K562 (cell line): ENCODE results near the gene CLEC6A. TPM values are rescaled to one million over a fixed set of nuclear protein-coding genes. Genes with fewer than 3 reads are reported as not detected.

ENCODE experiments used
- ATAC-seq: fragments of 200-7000 bp; cut with Tn5 transposase; 3 replicates; pipeline ENCODE4 v1.9.1; 2020; ENCODE audit warnings: moderate library complexity
- BruUV-seq: library from RNA; stranded (reverse); fragments of 400-500 nt; replicated peaks from 2 replicates; lab custom pipeline; 2021; lab: Mats Ljungman, UMichigan
- CTCF ChIA-PET: fragments of 300-600 bp; formaldehyde crosslinking; extraction: SDS; loops from one replicate; lab custom pipeline; 2021; ENCODE audit warnings: low intra/inter-chr PET ratio; lab: Yijun Ruan, JAX
- POLR2A ChIA-PET: fragments of 300-600, 350-650 bp; sonication (Branson Sonifier 250); formaldehyde crosslinking; extraction: SDS; loops from one replicate; lab custom pipeline; 2021; ENCODE audit warnings: antibody characterized with exemption, inconsistent platforms; lab: Yijun Ruan, JAX
- DNase-seq, 4 experiments: peaks; one replicate each; pipeline versions ENCODE4 v3.0.0 to v3.0.0-alpha.2; 2011 to 2018; ENCODE audit warnings: low spot score in 3 of 4, mixed read lengths in 3 of 4; ENCODE audit errors: extremely low read depth in 1 of 4
- FAIRE-seq: peaks from 2 replicates; lab custom pipeline; 2011; peaks lifted over from hg19 to GRCh38; lab: Jason Lieb, UNC
- H2AFZ ChIP-seq: 2 replicates; pipeline ENCODE4 v1.6.0; 2011; ENCODE audit warnings: low read depth, low read length, control low read depth, inconsistent platforms
- H3K27ac ChIP-seq: fragments of 200-600 bp; 3 replicates; pipeline ENCODE4 v1.8.0; 2011; ENCODE audit warnings: low read depth, mild to moderate bottlenecking, control low read depth, inconsistent platforms, low read length, moderate library complexity, mixed read lengths; ENCODE audit errors: extremely low read depth
- H3K27me3 ChIP-seq, 2 experiments: fragments of 300-600 bp in 1 of 2; 2 replicates in 1 of 2; 3 replicates in 1 of 2; pipeline versions ENCODE4 v1.6.0 to v1.8.0; 2011; ENCODE audit warnings: inconsistent platforms in 2 of 2, low read length in 2 of 2, mild to moderate bottlenecking in 1 of 2, mixed read lengths in 1 of 2, moderate library complexity in 1 of 2; ENCODE audit not compliant: control insufficient read depth in 2 of 2, insufficient read depth in 2 of 2
- H3K36me3 ChIP-seq: fragments of 300-600 bp; 3 replicates; pipeline ENCODE4 v1.8.0; 2011; ENCODE audit warnings: mild to moderate bottlenecking, low read length, inconsistent platforms; ENCODE audit not compliant: control insufficient read depth, insufficient read depth
- H3K4me1 ChIP-seq, 2 experiments: fragments of 200-600 bp in 1 of 2; replicated peaks in 1 of 2; 2 replicates in 1 of 2; 3 replicates in 1 of 2; pipeline versions ENCODE4 v1.5.1 to v1.8.0; 2011; ENCODE audit warnings: inconsistent platforms in 2 of 2, low read length in 2 of 2, mild to moderate bottlenecking in 1 of 2, mixed read lengths in 1 of 2, moderate library complexity in 1 of 2; ENCODE audit not compliant: control insufficient read depth in 2 of 2, insufficient read depth in 2 of 2
- H3K4me2 ChIP-seq: 2 replicates; pipeline ENCODE4 v1.6.1; 2011; ENCODE audit warnings: low read length, control low read depth, inconsistent platforms, mixed read lengths; ENCODE audit not compliant: insufficient read depth
- H3K4me3 ChIP-seq: fragments of 200-600 bp; sonication (generic), shearing (Covaris generic); 2 replicates; pipeline ENCODE4 v1.5.1; 2016; ENCODE audit warnings: control low read depth, inconsistent platforms
- H3K79me2 ChIP-seq: fragments of 200-600 bp; 3 replicates; pipeline ENCODE4 v1.8.0; 2011; ENCODE audit warnings: low read length, inconsistent platforms; ENCODE audit not compliant: control insufficient read depth, insufficient read depth
- H3K9ac ChIP-seq, 2 experiments: 2 replicates each; pipeline versions ENCODE4 v1.6.0 to v1.6.1; 2011; ENCODE audit warnings: low read depth in 2 of 2, low read length in 2 of 2, control low read depth in 1 of 2, inconsistent platforms in 1 of 2, mild to moderate bottlenecking in 1 of 2, mixed read lengths in 1 of 2; ENCODE audit not compliant: insufficient read depth in 1 of 2
- H3K9me1 ChIP-seq: one replicate; pipeline ENCODE4 v1.6.0; 2011; ENCODE audit warnings: inconsistent platforms, mild to moderate bottlenecking, low read length, moderate library complexity; ENCODE audit not compliant: control insufficient read depth, insufficient read depth
- H3K9me3 ChIP-seq: replicated peaks from 2 replicates; pipeline ENCODE4 v1.5.1; 2011; ENCODE audit warnings: low read depth, low read length, inconsistent platforms; ENCODE audit not compliant: control insufficient read depth, insufficient read depth
- H4K20me1 ChIP-seq: replicated peaks from 2 replicates; pipeline ENCODE4 v1.6.1; 2011; ENCODE audit warnings: low read length, inconsistent platforms, mixed read lengths; ENCODE audit not compliant: control insufficient read depth, insufficient read depth
- ERF ChIP-seq: fragments of 450-650 bp; formaldehyde crosslinking; IDR thresholded peaks from 2 replicates; pipeline ENCODE4 v1.4.0; 2020; ENCODE audit warnings: mild to moderate bottlenecking, mixed read lengths
- GMEB1 ChIP-seq: fragments of 250-450 bp; sonication (Bioruptor Pico); IDR thresholded peaks from 2 replicates; pipeline ENCODE4 v1.4.0; 2020; ENCODE audit warnings: mild to moderate bottlenecking
- PURB ChIP-seq: sonication (generic); formaldehyde crosslinking; IDR thresholded peaks from 2 replicates; pipeline ENCODE4 v1.9.0; 2021; ENCODE audit warnings: low read depth, mild to moderate bottlenecking, missing genetic modification reagents
- RERE ChIP-seq: sonication (generic); formaldehyde crosslinking; IDR thresholded peaks from 2 replicates; pipeline ENCODE4 v1.8.0; 2023; ENCODE audit warnings: missing genetic modification reagents, mild to moderate bottlenecking, borderline replicate concordance
- SPI1 ChIP-seq: IDR thresholded peaks from 2 replicates; pipeline ENCODE4 v1.6.1; 2011; ENCODE audit warnings: low read depth, low read length, control low read depth, borderline replicate concordance
- STAT5A ChIP-seq: IDR thresholded peaks from 2 replicates; pipeline ENCODE4 v1.6.1; 2012; ENCODE audit warnings: low read length, inconsistent platforms, borderline replicate concordance
- TBL1XR1 ChIP-seq, 2 experiments: IDR thresholded peaks; 2 replicates each; pipeline ENCODE4 v1.6.1; 2012; ENCODE audit warnings: improper control_type of control experiment in 2 of 2, low read length in 2 of 2, mild to moderate bottlenecking in 1 of 2
- TFAM ChIP-seq: fragments of 250-450 bp; sonication (Bioruptor Pico); conservative IDR thresholded peaks from 2 replicates; pipeline ENCODE4 v1.5.0; 2021; ENCODE audit warnings: mild to moderate bottlenecking, moderate library complexity
- TFE3 ChIP-seq: fragments of 450-650 bp; formaldehyde crosslinking; IDR thresholded peaks from 2 replicates; pipeline ENCODE4 v1.4.0; 2020; ENCODE audit warnings: mild to moderate bottlenecking, mixed read lengths
- THRAP3 ChIP-seq: fragments of 450-650 bp; IDR thresholded peaks from 2 replicates; pipeline ENCODE4 v1.6.1; 2016; ENCODE audit warnings: mild to moderate bottlenecking, inconsistent platforms, borderline replicate concordance
- ZFPM2 ChIP-seq: fragments of 250-450 bp; sonication (Bioruptor Pico); IDR thresholded peaks from 2 replicates; pipeline ENCODE4 v1.5.1; 2022; ENCODE audit warnings: mild to moderate bottlenecking
- ZNF324 ChIP-seq: fragments of 250-450 bp; sonication (Bioruptor Pico); IDR thresholded peaks from 2 replicates; pipeline ENCODE4 v1.4.0; 2020; ENCODE audit warnings: mild to moderate bottlenecking
- ZNF740 ChIP-seq, 3 experiments: fragments of 200-800 bp in 1 of 3; sonication (Bioruptor generic) in 1 of 3; sonication (generic) in 1 of 3; formaldehyde crosslinking in 1 of 3; IDR thresholded peaks; 2 replicates each; pipeline versions ENCODE4 v1.6.1 to v1.8.0; 2016 to 2022; ENCODE audit warnings: mild to moderate bottlenecking in 2 of 3, missing compliant biosample characterization in 2 of 3, missing genetic modification characterization in 2 of 3, missing genetic modification reagents in 1 of 3
- ZSCAN29 ChIP-seq: fragments of 450-650 bp; IDR thresholded peaks from 2 replicates; pipeline ENCODE4 v1.6.1; 2017
- in situ Hi-C: fragments of 300-500 bp; cut with MboI; formaldehyde crosslinking; loops from 4 replicates; pipeline ENCODE4 v1.15.0; 2018; ENCODE audit warnings: inconsistent platforms, mixed read lengths
- intact Hi-C: fragments of 100-400 bp; cut with micrococcal nuclease; formaldehyde crosslinking; loops from 2 replicates; pipeline ENCODE4 v1.14.2; 2022
- polyA plus RNA-seq, 8 experiments: library from polyadenylated mRNA; depleted of rRNA in 4 of 8; stranded (reverse) in 5 of 8; unstranded in 3 of 8; fragments of >200 nt; fragmentation: Nextera tagmentation in 2 of 8; fragmentation: Illumina TruSeq in 1 of 8; extraction: Ambion mirVana in 2 of 8; extraction: Trizol in 1 of 8; gene quantifications; 2 replicates each; pipeline versions ENCODE4 v1.2.1 to v1.2.3, GENCODE V29; 2011 to 2014; ENCODE audit warnings: inconsistent platforms in 1 of 8, missing spikeins in 1 of 8
- total RNA-seq, 7 experiments: library from RNA; depleted of rRNA in 6 of 7; stranded (reverse); fragments of >200 nt in 6 of 7; fragmentation: Illumina TruSeq in 2 of 7; extraction: Trizol in 2 of 7; gene quantifications; 2 replicates each; pipeline versions ENCODE4 v1.2.1 to v1.2.3, GENCODE V29; 2011 to 2021; ENCODE audit warnings: low replicate concordance in 1 of 7

CLEC6A gene
- total and polyA plus RNA-seq, 9 of the 15 experiments (the other 6 are each of a cell fraction or from before 2014, with no cell fraction given), result not detected

- ChIA-PET CTCF (no interaction called here), POLR2A (no interaction called here)
- Histone ChIP-seq H4K20me1 (no peaks in the 10 kb centered on the region), H3K27ac (no peak overlapping the region), H2AFZ (no peak overlapping the region), H3K79me2 (no peaks in the 10 kb centered on the region), H3K4me1 (no peaks in the 10 kb centered on the region), H3K36me3 (no peaks in the 10 kb centered on the region), H3K9me1 (no peaks in the 10 kb centered on the region), H3K4me3 (no peak overlapping the region), H3K9me3 (no peaks in the 10 kb centered on the region), H3K27me3 (no peaks in the 10 kb centered on the region), H3K4me2 (no peak overlapping the region), H3K9ac (no peak overlapping the region)
- BruUV-seq, result no TSS peak
- DNase-seq, result no peak
- no peak for ATAC-seq
- in situ Hi-C loops, result no loop called here
- FAIRE-seq, result no peak
- intact Hi-C loops, result no loop called here
- no peak for TF ChIP-seq ERF (CRISPR knock-in tag)
- TF ChIP-seq ZNF324 (CRISPR knock-in tag), result no peak
- no peak for TF ChIP-seq SPI1
- TF ChIP-seq ZFPM2 (CRISPR knock-in tag), result no peak
- no peak for TF ChIP-seq TBL1XR1 (IDR thresholded peaks at IDR 0.05; ENCODE audit: low read length in 2 of 2)
- no peak for TF ChIP-seq ZSCAN29
- TF ChIP-seq RERE (CRISPR knock-in tag), result no peak
- TF ChIP-seq TFE3, result no peak
- TF ChIP-seq STAT5A, result no peak
- TF ChIP-seq GMEB1 (CRISPR knock-in tag), result no peak
- TF ChIP-seq ZNF740 (CRISPR knock-in tag; IDR thresholded peaks at IDR 0.05), result no peak
- no peak for TF ChIP-seq ZNF740 (tag; IDR thresholded peaks at IDR 0.05)
- TF ChIP-seq THRAP3, result no peak
- TF ChIP-seq PURB (CRISPR knock-in tag), result no peak
- no peak for TF ChIP-seq TFAM (CRISPR knock-in tag)
Observed at GRCh38 chr12:8466241-8466640, 10.5 kb downstream of the CLEC6A start.
